H9 (cell line): ENCODE results near the gene KCNH5. TPM values are rescaled to one million over a fixed set of nuclear protein-coding genes. Genes with fewer than 3 reads are reported as not detected.

Experiments used
- DNase-seq: peaks from one replicate; pipeline ENCODE4 v3.0.0-alpha.2; 2017
- H2AFZ ChIP-seq: one replicate; pipeline ENCODE4 v1.6.1; 2013; ENCODE audit warnings: mild to moderate bottlenecking, low read length, control low read depth, moderate library complexity
- H2AK5ac ChIP-seq: 2 replicates; pipeline ENCODE4 v1.6.1; 2013; ENCODE audit warnings: low read length, control low read depth, mixed read lengths; ENCODE audit not compliant: insufficient read length
- H2BK120ac ChIP-seq: one replicate; pipeline ENCODE4 v1.6.1; 2013; ENCODE audit warnings: low read depth, mild to moderate bottlenecking, low read length, control low read depth, inconsistent platforms; ENCODE audit not compliant: poor library complexity, severe bottlenecking
- H2BK12ac ChIP-seq: 2 replicates; pipeline ENCODE4 v1.6.1; 2013; ENCODE audit warnings: low read length, control low read depth, mixed read lengths, low read depth; ENCODE audit not compliant: insufficient read length
- H2BK15ac ChIP-seq: 2 replicates; pipeline ENCODE4 v1.6.1; 2013; ENCODE audit warnings: low read depth, low read length, control low read depth
- H2BK20ac ChIP-seq: one replicate; pipeline ENCODE4 v1.6.1; 2013; ENCODE audit warnings: low read depth, mild to moderate bottlenecking, low read length, control low read depth, inconsistent platforms; ENCODE audit not compliant: poor library complexity, severe bottlenecking
- H2BK5ac ChIP-seq: 2 replicates; pipeline ENCODE4 v1.6.1; 2013; ENCODE audit warnings: low read length, control low read depth, mixed read lengths; ENCODE audit not compliant: insufficient read length
- H3K14ac ChIP-seq: 2 replicates; pipeline ENCODE4 v1.6.1; 2013; ENCODE audit warnings: low read length, control low read depth; ENCODE audit not compliant: insufficient read depth
- H3K18ac ChIP-seq: 2 replicates; pipeline ENCODE4 v1.6.1; 2013; ENCODE audit warnings: low read depth, mild to moderate bottlenecking, mixed read lengths, low read length, control low read depth; ENCODE audit not compliant: insufficient read length
- H3K23ac ChIP-seq: 2 replicates; pipeline ENCODE4 v1.6.1; 2013; ENCODE audit warnings: low read length, control low read depth, mixed read lengths, low read depth; ENCODE audit not compliant: insufficient read length
- H3K23me2 ChIP-seq: 2 replicates; pipeline ENCODE4 v1.6.1; 2013; ENCODE audit warnings: low read depth, mild to moderate bottlenecking, mixed read lengths, low read length, control low read depth; ENCODE audit not compliant: insufficient read length, poor library complexity, severe bottlenecking
- H3K27ac ChIP-seq: 2 replicates; pipeline ENCODE4 v1.5.1; 2013; ENCODE audit warnings: low read length, control low read depth, mixed read lengths, low read depth; ENCODE audit not compliant: insufficient read length
- H3K27me3 ChIP-seq: 2 replicates; pipeline ENCODE4 v1.6.1; 2013; ENCODE audit warnings: low read length, control low read depth, inconsistent platforms; ENCODE audit not compliant: insufficient read depth
- H3K4ac ChIP-seq: 2 replicates; pipeline ENCODE4 v1.6.1; 2013; ENCODE audit warnings: low read depth, mild to moderate bottlenecking, control low read depth, inconsistent platforms, low read length, moderate library complexity
- H3K4me1 ChIP-seq: 2 replicates; pipeline ENCODE4 v1.6.1; 2013; ENCODE audit warnings: low read length, control low read depth, inconsistent platforms; ENCODE audit not compliant: insufficient read depth
- H3K4me2 ChIP-seq: 2 replicates; pipeline ENCODE4 v1.6.1; 2013; ENCODE audit warnings: low read length, control low read depth, mixed read lengths; ENCODE audit not compliant: insufficient read length, insufficient read depth
- H3K56ac ChIP-seq: 2 replicates; pipeline ENCODE4 v1.6.1; 2013; ENCODE audit warnings: low read depth, mild to moderate bottlenecking, mixed read lengths, low read length, control low read depth; ENCODE audit not compliant: insufficient read length
- H3K79me1 ChIP-seq: 2 replicates; pipeline ENCODE4 v1.6.1; 2013; ENCODE audit warnings: low read depth, mild to moderate bottlenecking, moderate library complexity, low read length, control low read depth, inconsistent platforms; ENCODE audit not compliant: insufficient read depth, poor library complexity, severe bottlenecking
- H3K79me2 ChIP-seq: 2 replicates; pipeline ENCODE4 v1.6.1; 2013; ENCODE audit warnings: low read length, control low read depth, inconsistent platforms; ENCODE audit not compliant: insufficient read depth
- H3K9ac ChIP-seq: 2 replicates; pipeline ENCODE4 v1.6.1; 2013; ENCODE audit warnings: low read length, control low read depth, mixed read lengths; ENCODE audit not compliant: insufficient read length; ENCODE audit errors: extremely low read depth
- H3K9me3 ChIP-seq: one replicate; pipeline ENCODE4 v1.6.1; 2013; ENCODE audit warnings: low read depth, low read length, inconsistent platforms; ENCODE audit not compliant: control insufficient read depth
- H3T11ph ChIP-seq: one replicate; pipeline ENCODE4 v1.6.1; 2013; ENCODE audit warnings: mild to moderate bottlenecking, low read length, control low read depth, inconsistent platforms
- H4K20me1 ChIP-seq: one replicate; pipeline ENCODE4 v1.6.1; 2013; ENCODE audit not compliant: control insufficient read depth, insufficient read length, insufficient read depth
- H4K5ac ChIP-seq: 2 replicates; pipeline ENCODE4 v1.6.1; 2013; ENCODE audit warnings: low read depth, mild to moderate bottlenecking, mixed read lengths, low read length, control low read depth; ENCODE audit not compliant: insufficient read length
- H4K8ac ChIP-seq: replicated peaks from 2 replicates; pipeline ENCODE4 v1.6.1; 2013; ENCODE audit warnings: low read length, control low read depth, mixed read lengths, low read depth; ENCODE audit not compliant: insufficient read length
- H4K91ac ChIP-seq: 2 replicates; pipeline ENCODE4 v1.6.1; 2013; ENCODE audit warnings: low read depth, mild to moderate bottlenecking, moderate library complexity, mixed read lengths, low read length, control low read depth; ENCODE audit not compliant: insufficient read length
- H3K27ac Mint-ChIP-seq, 3 experiments: 2 replicates in 2 of 3; 3 replicates in 1 of 3; pipeline ENCODE4 v1.8.0; 2020 to 2021; ENCODE audit warnings: mixed read lengths in 3 of 3, mild to moderate bottlenecking in 1 of 3, moderate library complexity in 1 of 3
- H3K27me3 Mint-ChIP-seq: 2 replicates; pipeline ENCODE4 v1.8.0; 2021; ENCODE audit warnings: low read depth, mild to moderate bottlenecking, moderate library complexity, mixed read lengths
- H3K36me3 Mint-ChIP-seq, 3 experiments: 2 replicates in 2 of 3; 3 replicates in 1 of 3; pipeline ENCODE4 v1.8.0; 2020 to 2021; ENCODE audit warnings: low read depth in 3 of 3, mixed read lengths in 3 of 3; ENCODE audit not compliant: insufficient read depth in 1 of 3
- H3K4me1 Mint-ChIP-seq, 2 experiments: 2 replicates each; pipeline ENCODE4 v1.8.0; 2020; ENCODE audit warnings: mixed read lengths in 2 of 2
- H3K4me3 Mint-ChIP-seq, 2 experiments: 2 replicates in 1 of 2; 3 replicates in 1 of 2; pipeline ENCODE4 v1.8.0; 2020 to 2021; ENCODE audit warnings: mild to moderate bottlenecking in 2 of 2, mixed read lengths in 2 of 2, moderate library complexity in 1 of 2
- H3K9me3 Mint-ChIP-seq, 2 experiments: 2 replicates in 1 of 2; 3 replicates in 1 of 2; pipeline ENCODE4 v1.8.0; 2020; ENCODE audit warnings: mild to moderate bottlenecking in 2 of 2, mixed read lengths in 2 of 2, moderate library complexity in 1 of 2
- WGBS: extraction: QIAGEN DNeasy Blood & Tissue Kit; methylation state at CpG from one replicate; pipeline ENCODE4 v1.1.7; 2013; ENCODE audit warnings: missing lambda C conversion rate, low lambda C conversion rate, mixed read lengths; ENCODE audit not compliant: insufficient read length; ENCODE audit errors: extremely low coverage; 5-methylcytosine and 5-hydroxymethylcytosine counted together
- total RNA-seq: library from RNA; stranded (reverse); gene quantifications from 2 replicates; pipeline ENCODE4 v1.2.1, GENCODE V29; 2021
- TF ChIP-seq, protein P1 (sequence below): fragments of 200-600 bp; sonication (generic); conservative IDR thresholded peaks from 3 replicates; pipeline ENCODE4 v1.8.0; 2021; ENCODE audit warnings: antibody characterized with exemption, mild to moderate bottlenecking

Gene KCNH5
- total RNA-seq, 1 experiment from 2014 or later, result 0.42 TPM

DNA sequence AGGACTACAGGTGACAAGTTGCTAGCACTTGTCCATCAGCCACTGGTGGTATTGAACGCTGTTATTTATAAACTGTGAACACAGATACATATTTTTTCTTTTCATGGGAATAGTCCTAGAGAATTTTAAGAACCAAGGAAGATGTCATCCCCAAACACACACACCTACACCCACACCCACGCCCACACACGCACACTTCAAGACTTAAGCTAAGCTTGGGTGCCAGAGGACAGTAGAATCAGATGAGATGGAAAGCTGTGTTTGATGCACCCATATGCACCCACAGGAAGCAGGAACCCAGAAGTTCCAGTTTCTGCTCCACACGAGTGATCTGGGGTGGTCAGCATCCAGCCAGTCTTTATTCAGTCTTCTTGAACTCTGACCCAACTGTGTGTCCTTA is 348.3 kb downstream of the KCNH5 start:
- H3K36me3 Mint-ChIP-seq, result no peaks in the 10 kb centered on the region
- H2AK5ac ChIP-seq, result no peak overlapping the region
- H3K27ac ChIP-seq, result no peak overlapping the region
- no CpG with 5 or more reads among the region's 4 CpGs for WGBS
- H3K4me3 Mint-ChIP-seq, result peak overlapping the region in 1 of 2 experiments; percentile 34; a peak in 1 of 5 replicates
- no peak overlapping the region for H4K91ac ChIP-seq
- no peak overlapping the region for H4K5ac ChIP-seq
- H4K8ac ChIP-seq, result no peak overlapping the region
- H3K9me3 Mint-ChIP-seq, result no peaks in the 10 kb centered on the region; a peak in 2 of 5 replicates
- TF ChIP-seq, protein P1, sequence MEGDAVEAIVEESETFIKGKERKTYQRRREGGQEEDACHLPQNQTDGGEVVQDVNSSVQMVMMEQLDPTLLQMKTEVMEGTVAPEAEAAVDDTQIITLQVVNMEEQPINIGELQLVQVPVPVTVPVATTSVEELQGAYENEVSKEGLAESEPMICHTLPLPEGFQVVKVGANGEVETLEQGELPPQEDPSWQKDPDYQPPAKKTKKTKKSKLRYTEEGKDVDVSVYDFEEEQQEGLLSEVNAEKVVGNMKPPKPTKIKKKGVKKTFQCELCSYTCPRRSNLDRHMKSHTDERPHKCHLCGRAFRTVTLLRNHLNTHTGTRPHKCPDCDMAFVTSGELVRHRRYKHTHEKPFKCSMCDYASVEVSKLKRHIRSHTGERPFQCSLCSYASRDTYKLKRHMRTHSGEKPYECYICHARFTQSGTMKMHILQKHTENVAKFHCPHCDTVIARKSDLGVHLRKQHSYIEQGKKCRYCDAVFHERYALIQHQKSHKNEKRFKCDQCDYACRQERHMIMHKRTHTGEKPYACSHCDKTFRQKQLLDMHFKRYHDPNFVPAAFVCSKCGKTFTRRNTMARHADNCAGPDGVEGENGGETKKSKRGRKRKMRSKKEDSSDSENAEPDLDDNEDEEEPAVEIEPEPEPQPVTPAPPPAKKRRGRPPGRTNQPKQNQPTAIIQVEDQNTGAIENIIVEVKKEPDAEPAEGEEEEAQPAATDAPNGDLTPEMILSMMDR, result no peak
- no peak overlapping the region for H2BK12ac ChIP-seq
- H3K14ac ChIP-seq, result no peak overlapping the region
- no peaks in the 10 kb centered on the region for H3K79me2 ChIP-seq
- no peak overlapping the region for H3K56ac ChIP-seq
- no peak overlapping the region for H2BK20ac ChIP-seq
- no peak for DNase-seq
- H3K4ac ChIP-seq, result no peak overlapping the region
- no peaks in the 10 kb centered on the region for H4K20me1 ChIP-seq
- H3K79me1 ChIP-seq, result no peaks in the 10 kb centered on the region
- H3K4me1 Mint-ChIP-seq, result peaks cover 36 to 39% of the 10 kb centered on the region in 2 experiments
- no peaks in the 10 kb centered on the region for H3K23me2 ChIP-seq
- no peak overlapping the region for H3K18ac ChIP-seq
- no peak overlapping the region for H3K9ac ChIP-seq
- H2BK120ac ChIP-seq, result no peak overlapping the region
- H2AFZ ChIP-seq, result no peak overlapping the region
- H3K9me3 ChIP-seq, result no peaks in the 10 kb centered on the region
- H3T11ph ChIP-seq, result no peak overlapping the region
- no peaks in the 10 kb centered on the region; the same call in 1 of the 2 replicates for H3K27me3 Mint-ChIP-seq
- no peak overlapping the region for H3K4me2 ChIP-seq
- H2BK5ac ChIP-seq, result no peak overlapping the region
- no peak overlapping the region for H2BK15ac ChIP-seq
- H3K27me3 ChIP-seq, result no peaks in the 10 kb centered on the region
- H3K27ac Mint-ChIP-seq, result peak overlapping the region in 1 of 3 experiments; percentile 94; a peak in 3 of 7 replicates
- H3K4me1 ChIP-seq, result peaks cover 4% of the 10 kb centered on the region; the same call in 1 of the 2 replicates
- no peak overlapping the region for H3K23ac ChIP-seq
